HK-2 (cell line): ENCODE data around the gene SIDT2.
A peak's percentile ranks its signal among the peaks of the same experiment; 100 is the strongest.

Source experiments
- DNase-seq: peaks from one replicate; pipeline ENCODE4 v3.0.0-alpha.2; 2018; ENCODE audit not compliant: unreplicated experiment

Gene SIDT2

DNA sequence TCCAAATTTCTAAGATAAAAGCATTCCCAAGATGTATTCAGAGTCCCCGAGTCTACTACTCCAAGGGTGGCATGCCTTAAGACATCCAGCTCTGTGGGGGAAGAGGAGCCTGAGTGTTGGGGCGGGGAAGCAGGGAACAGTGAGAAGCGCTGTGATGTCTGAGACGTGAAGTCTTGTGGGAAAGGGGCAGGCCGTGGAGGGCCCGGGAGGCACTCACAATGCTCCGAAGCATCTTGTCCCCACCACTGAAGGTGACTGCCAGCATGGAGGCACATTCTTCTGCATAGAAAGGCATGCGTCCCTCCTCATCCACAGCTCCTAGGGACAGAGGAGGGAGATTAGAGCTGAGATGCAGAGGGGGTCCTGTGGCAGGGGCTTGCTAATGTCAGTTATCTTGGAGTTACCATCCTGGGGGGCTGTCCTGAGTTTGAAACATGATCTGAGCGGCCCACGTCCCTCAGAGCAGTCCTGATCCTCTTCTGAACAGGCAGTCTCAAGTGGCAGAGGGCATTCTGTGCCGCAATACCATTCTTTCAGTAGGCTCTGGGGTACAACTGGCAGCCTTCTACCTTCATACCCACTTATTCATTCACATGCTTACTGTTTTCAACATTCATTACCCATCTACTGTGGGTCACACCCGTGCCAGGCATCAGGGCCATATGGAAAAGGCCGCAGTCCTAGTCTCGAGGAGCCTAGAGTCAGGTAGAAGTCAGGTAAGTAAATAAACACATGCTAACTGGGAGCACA lies 44.6 kb downstream of the SIDT2 start:
- no peak for DNase-seq

DNA sequence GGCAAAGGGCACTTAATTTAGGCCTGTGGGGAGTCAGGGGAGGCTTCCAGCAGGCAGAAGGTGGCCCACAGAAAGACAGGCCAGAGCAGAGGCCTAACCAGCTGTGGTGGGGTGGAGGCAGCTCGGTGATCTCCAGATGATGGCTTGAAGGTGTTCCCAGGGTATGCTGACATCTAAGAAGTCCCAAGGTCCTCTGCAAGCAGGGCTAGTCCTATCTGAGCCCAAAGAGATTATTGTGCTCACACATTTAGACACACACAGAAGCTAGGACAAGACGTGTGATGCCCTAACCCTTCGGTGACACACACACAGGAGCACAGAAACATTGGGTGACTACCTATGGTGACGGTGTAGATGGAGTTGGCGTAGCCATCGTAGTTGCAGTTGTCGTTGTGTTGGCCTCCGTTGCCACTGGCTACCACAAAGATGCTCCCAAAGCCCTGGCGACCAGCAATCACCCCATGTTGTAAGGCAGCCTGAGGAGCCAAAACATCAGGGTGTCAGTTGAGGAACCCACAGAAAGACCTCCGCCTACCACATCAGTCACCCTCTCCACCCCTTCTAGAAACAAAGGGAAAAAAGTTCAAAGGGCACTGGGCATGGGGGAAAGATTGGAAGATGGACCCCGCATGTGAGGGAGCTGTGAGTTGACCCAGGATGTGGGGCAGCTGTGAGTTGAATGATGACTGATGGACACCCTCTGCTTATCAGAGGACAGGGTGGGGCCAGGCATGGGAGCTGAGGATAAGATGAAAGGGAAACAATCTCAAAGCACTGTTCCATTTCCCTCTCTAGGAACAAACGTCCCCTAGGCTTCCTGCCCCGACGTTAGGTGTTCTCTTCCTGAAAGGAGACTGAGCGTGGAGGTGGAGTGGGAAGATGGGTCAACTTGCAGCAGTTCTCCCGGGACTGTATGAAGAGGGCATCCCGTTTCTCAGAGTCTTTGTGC lies 45.5 kb downstream of the SIDT2 start:
- no peak for DNase-seq

DNA sequence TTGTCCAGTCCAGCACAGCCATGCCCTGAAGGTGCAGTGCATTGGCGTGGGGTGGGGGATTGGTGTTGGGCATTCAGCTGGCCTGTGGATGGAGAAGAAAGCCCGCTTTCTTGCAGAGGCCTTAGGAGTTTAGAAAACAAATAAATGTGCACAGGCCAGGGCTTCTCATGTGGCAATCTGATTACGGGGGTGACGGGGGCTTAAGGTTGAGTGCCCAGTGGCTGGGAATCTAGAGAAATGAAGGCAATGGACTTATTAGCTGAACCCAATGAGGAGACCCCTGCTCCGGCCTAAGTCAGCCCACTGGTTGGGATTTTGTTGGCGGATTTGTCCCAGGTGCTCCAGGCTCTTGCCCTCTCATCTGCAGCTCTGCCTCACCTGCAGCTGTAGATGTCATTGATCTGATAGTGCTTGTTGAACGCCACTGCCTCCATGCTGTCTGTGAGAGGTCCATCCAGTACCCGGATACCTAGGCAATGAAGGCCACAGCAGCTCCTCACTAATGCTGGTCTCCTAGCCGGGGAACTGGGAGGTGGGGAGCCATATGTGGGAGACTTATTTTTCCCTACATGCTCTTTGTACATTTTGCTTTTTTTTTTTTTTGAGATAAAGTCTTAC lies 47.1 kb downstream of the SIDT2 start:
- no peak for DNase-seq

DNA sequence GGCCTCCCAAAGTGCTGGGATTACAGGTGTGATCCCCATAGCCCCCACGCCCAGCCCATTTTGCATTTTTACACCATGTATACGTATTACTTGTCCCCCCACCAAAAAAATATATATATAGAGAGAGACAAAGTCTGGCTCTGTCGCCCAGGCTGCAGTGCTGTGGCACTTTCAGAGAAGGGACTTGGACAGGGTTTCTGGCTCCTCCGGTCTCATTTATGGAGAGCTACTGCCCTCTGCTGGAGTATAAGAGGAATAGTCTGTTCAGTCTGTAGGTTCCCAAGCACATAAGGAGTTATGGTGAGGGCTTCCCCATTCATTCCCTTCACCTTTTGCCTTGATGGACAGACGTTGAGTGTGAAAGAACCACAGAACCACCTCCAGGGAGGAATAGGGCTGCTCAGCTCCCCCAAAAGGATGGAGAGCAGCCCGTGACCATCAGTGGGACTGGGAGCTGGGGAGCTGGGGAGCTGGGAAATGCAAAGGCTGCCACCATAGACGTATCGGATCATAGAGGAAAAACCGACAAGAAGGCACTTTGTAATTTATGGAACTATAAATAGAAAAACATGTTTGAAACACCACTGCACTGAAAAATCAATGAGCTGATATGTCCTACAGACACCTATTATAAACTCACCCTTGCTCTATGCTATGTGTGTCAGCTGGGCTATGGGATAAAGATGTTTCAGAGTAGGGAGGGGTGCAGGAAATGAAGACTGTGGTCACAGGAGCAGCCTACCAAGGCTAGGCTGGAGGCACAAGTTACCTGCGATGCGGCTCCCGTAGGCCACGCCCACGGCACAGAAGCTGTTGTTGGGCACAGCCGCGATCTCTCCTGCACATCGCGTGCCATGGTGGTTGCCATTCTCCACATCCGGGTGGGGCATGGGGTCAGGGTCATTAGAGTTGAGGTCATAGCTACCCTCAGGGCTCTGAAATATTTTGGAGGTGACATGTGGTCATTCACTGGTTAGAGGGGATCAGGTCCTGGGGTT lies 48.1 kb downstream of the SIDT2 start:
- peak; percentile 18 for DNase-seq

DNA sequence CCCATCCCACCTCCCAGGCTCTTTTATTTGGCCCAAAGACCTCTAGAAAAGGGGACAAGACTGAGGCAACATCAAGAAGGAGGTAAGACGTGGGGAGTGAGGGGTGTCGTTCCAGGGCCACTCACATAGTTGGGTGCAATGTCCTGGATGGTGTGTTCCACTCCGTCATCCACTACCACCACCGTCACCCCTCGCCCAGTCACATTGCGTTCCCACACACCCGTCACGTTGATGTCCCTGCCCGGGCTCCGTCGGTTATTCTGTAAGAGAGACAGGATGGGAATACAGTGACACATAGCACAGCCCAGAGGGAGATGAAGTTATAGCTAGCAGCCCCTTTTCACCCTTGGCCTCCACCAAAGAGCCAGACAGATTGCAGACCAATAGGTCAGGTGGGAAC lies 49.5 kb downstream of the SIDT2 start:
- DNase-seq = no peak

DNA sequence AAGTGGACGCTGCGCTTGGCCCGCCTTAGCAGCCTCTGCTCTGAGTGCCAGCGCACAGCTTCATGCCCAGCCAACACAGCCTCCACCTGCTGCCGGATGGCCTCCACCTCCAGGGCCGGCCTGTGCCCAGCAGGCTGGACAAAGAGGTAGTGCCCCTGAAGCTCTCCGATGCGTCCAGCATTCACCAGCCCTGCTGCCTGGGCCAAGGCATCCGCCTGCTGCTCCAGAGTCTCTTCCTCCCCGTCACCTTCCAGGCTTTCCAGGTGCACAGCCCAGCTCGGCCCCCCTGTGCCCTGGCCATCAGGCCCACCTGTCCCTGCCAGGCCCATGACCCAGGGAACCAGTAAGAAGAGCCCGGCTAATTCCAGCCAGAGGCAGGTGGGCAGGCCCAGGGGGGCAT lies 50.9 kb downstream of the SIDT2 start:
- DNase-seq = no peak

DNA sequence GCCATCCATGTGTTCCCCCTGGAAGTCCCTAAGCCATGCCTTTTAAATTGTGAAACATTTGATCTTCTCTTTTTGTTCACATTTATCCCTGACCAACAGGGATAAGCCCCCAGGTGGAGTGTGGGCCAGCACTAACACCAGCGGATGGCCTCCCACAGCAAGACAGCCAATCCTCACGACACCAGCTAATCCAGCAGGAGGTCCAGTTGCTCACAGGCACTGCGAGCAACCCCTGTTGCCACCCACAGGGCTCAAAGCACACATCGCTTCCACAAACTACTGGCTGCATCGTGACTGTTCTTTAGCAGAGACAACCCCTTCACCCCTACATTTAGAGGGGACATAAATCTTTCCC lies 51.4 kb downstream of the SIDT2 start:
- DNase-seq = no peak

DNA sequence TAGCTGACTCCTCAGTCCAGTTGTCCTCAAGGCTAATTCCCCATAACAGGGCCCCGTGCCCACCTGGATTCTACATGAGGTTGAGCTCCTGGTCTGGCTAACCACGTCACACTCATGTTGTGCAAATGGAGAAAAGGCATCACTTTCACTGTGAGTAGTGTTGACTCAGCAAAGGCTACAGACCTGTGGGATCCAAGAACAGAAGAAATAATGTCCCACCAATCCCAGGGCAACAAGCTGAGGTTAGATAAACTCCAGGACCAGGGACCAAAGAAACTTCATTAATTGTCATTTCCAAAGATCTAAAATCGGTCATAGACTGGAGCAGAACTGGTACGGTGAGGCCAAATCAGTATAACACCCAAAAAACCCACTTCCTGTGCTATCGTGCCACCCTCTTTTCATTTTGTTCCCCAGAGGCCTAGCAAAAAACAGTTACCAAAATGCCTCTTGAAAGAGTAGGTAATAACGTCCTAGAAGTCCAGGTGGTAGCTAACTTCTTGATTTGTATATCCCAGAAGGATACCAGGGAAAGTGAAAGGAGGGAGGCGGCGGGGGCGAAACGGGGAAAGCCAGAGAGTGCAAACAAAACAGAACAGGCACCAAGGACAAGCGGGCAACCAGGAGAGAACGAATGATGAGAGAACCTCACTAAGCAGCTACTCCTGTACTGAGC lies 51.9 kb downstream of the SIDT2 start:
- DNase-seq = no peak

DNA sequence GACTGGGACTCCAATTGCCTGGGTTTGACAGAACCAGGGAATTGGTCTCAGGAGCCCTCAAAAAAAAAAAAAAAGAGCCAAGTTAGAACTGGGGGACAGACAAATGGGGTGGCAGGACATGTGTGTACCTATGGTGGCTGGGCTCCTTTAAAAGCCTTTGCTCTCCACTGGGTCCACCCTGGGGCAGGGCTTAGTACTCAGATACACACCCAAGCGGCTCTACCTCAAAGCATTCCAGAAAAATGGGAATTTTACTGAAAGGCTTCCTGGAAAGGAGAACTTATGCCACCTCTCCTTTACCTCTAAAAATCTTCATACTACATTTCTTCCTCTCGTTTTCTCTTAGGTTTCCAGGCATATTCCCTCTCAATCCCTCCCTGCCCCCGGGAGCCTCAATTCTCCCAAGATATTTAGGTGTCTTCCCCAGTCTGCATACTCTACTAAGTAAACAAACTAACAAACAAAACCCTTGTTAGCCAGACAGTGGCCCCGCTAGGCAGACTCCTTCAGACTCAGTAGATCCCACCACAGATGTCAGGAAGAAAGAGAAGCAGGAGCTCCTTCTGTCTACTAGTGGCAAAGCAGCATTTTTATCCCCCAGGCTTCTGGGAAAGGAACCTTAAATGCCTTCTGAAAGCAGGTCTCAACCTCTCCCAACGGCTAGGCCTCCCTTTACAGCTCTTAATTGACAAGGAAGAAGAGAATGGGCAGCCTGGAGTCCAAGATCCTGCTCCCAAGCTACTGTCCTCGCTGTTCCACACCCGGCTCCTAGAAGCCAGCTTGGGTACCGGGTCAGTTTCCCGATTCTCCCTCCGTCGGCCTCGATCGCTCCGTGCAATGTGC lies 52.7 kb downstream of the SIDT2 start:
- no peak for DNase-seq

DNA sequence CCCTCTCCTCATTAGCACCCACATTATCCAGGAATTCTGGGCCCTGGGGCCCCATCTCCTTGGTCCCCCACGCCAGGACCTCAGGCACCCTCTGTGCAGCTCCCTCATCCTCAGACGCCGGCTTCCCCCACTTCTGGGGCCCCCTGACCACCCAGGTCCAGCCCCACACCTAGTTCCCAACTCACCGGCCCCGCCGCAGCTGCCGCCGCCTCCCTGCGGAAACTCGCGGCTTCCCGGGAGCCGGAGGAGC lies 53.2 kb downstream of the SIDT2 start, which contains the start of gene PCSK7:
PCSK7 (minus strand) TSS at position 232 of the 250 bp plus-strand sequence. CDS start 2,229 bp downstream, outside the sequence.
- DNase-seq = no peak

DNA sequence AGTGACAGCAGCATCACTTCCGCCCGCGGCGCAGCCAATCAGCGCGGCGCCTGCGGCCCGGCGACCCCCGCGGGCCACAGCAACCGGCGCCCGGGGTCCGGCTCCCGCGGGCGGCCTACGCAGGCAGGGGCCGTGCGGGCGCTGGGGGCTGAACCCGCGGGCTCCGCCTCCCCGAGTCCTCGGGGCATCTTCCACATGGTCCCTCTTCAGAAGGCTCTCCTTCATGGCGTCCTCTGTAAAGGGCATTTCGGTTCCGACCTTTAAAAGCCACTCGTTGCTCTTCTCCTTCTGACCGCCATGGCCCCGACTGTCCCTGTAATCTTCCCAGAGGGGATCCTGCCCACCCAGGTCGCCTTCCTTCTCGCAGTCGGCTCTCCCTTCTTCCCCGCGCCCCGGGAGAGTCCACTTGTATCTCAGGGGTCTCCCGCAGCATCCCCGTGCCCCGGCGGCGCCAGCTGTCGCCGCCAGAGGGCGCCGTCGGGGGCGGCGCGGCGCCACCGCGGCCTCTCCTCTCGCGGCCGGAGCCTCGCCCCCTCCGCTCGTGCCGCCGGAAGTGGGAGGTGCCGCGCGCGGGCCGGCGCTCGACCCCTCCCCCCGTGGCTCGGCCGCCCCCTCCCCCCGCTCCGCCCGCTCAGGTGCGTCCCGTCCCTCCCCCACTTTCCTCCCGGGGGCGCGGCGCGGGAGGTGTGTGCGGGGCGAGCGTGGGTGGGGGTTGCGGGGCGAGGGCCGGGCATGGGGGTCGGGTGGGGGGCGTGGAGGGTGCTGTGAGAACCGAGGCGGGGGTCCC lies 53.7 kb downstream of the SIDT2 start, which contains the start of gene RNF214:
RNF214 (plus strand) TSS at position 580 of the 787 bp plus-strand sequence. CDS start 1,602 bp downstream, outside the sequence.
- DNase-seq = peak; percentile 69

DNA sequence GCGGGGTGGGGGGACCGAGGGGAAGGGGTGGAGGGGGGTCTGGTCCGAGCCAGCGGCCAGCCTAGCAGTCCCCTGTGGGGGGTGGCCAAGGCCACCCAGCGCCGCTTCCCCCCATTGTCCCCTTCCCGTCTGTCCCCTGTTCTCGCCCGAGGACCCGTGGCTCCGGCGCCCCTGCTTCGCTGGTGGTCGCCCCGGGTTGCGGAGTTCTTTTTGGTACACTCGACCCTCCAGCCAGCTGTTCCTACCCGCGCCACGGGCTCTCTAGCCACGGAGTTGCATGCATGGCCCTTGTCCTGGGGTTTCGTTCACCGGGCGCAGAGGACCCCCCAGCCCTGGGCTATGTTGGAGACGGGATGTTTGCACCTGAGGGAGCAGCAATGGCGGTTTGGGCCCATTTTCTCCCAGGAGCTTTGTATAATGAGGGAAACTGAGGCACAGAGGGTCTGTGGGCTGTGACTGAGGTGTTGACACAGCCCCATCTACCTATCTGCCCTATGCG lies 54.4 kb downstream of the SIDT2 start:
- peak; percentile 16 for DNase-seq

DNA sequence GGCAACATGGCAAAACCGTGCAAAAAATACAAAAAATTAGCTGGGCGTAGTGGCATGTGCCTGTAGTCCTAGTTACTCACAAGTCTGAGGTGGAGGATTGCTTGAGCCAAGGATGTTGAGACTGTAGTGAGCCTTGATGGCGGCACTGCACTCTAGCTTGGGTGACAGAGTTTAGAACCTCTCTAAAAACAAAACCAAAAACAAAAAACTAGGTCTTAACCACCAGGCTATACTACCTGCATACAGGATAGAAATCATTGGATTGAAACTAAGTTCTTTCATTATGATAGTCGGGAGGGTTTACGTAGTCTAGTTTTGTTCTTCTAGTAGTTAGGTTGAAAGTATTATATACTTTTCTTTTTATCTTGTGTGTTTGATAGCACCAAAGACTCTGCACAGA lies 59.7 kb downstream of the SIDT2 start:
- no peak for DNase-seq

DNA sequence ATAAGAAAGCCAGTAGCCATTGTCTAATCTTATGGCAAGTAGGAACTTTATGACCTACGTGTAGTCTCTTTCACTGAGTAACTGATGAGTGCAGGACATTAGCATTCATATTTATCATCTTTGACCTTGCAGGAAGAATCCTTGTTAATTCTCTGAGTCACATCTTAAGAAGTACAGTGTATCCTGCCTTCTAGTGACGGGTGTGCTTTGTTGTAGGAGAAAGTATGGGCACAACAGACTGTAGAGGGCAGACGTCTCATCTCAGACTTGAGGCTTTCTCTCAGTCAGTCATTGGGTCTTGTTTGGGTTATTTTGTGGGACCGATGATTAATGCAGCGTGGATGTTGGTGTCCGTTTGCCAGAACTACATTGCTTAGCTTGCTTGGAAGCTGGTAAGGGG lies 60.8 kb downstream of the SIDT2 start:
- no peak for DNase-seq
